CD4-positive, alpha-beta T cell (primary cell): ENCODE results near the gene CRB1. TPM values are rescaled to one million over a fixed set of nuclear protein-coding genes. Genes with fewer than 3 reads are reported as not detected.

ENCODE experiments used
- ATAC-seq: fragments of 200-7000 bp; cut with Tn5 transposase; one replicate; pipeline ENCODE4 v1.10.0; 2022; ENCODE audit warnings: mild to moderate bottlenecking; ENCODE audit not compliant: poor library complexity
- CTCF ChIA-PET: fragments of 350-600 bp; sonication (Branson Sonifier 250); formaldehyde crosslinking; loops from one replicate; lab custom pipeline; 2021; ENCODE audit warnings: antibody characterized with exemption, inconsistent platforms; lab: Charles Lee
- POLR2A ChIA-PET: fragments of 350-600 bp; sonication (Branson Sonifier 250); formaldehyde crosslinking; loops from one replicate; lab custom pipeline; 2021; ENCODE audit warnings: antibody characterized with exemption, inconsistent platforms; lab: Charles Lee
- DNase-seq, 14 experiments: peaks; one replicate each; pipeline ENCODE4 v3.0.0-alpha.2; 2013 to 2020; ENCODE audit warnings: mixed read lengths in 2 of 14
- H3K27ac ChIP-seq, 2 donors: one replicate each; pipeline versions ENCODE4 v1.5.1 to v1.7.0; 2013; ENCODE audit warnings: low read length in 2 of 2, low read depth in 1 of 2, mild to moderate bottlenecking in 1 of 2
- H3K27me3 ChIP-seq, 2 experiments: 1 replicate in 1 of 2; 2 replicates in 1 of 2; pipeline versions ENCODE4 v1.6.1 to v1.7.0; 2013; ENCODE audit warnings: low read length in 2 of 2, control low read depth in 1 of 2, mild to moderate bottlenecking in 1 of 2, moderate library complexity in 1 of 2; ENCODE audit not compliant: insufficient read depth in 2 of 2, control insufficient read depth in 1 of 2
- H3K36me3 ChIP-seq: one replicate; pipeline ENCODE4 v1.6.1; 2013; ENCODE audit warnings: low read length, control low read depth; ENCODE audit not compliant: insufficient read depth
- H3K4me1 ChIP-seq: one replicate; pipeline ENCODE4 v1.6.1; 2013; ENCODE audit warnings: low read length, control low read depth; ENCODE audit not compliant: insufficient read depth
- H3K4me3 ChIP-seq: one replicate; pipeline ENCODE4 v1.5.1; 2013; ENCODE audit warnings: mild to moderate bottlenecking, low read length, moderate library complexity
- H3K9me3 ChIP-seq, 2 experiments: 1 replicate in 1 of 2; 2 replicates in 1 of 2; pipeline versions ENCODE4 v1.6.1 to v1.7.0; 2013; ENCODE audit warnings: low read length in 2 of 2, mild to moderate bottlenecking in 2 of 2, control low read depth in 1 of 2, moderate library complexity in 1 of 2; ENCODE audit not compliant: control insufficient read depth in 1 of 2, insufficient read depth in 1 of 2
- H3K27ac Mint-ChIP-seq: one replicate; pipeline ENCODE4 v1.8.0; 2020; ENCODE audit warnings: mixed read lengths
- H3K27me3 Mint-ChIP-seq: one replicate; pipeline ENCODE4 v1.8.0; 2021; ENCODE audit warnings: mixed read lengths
- H3K36me3 Mint-ChIP-seq: one replicate; pipeline ENCODE4 v1.8.0; 2021; ENCODE audit warnings: low read depth, mixed read lengths
- H3K4me1 Mint-ChIP-seq: one replicate; pipeline ENCODE4 v1.8.0; 2021; ENCODE audit warnings: low read depth, mixed read lengths
- H3K4me3 Mint-ChIP-seq: one replicate; pipeline ENCODE4 v1.8.0; 2020; ENCODE audit warnings: mild to moderate bottlenecking, mixed read lengths
- H3K9me3 Mint-ChIP-seq: one replicate; pipeline ENCODE4 v1.8.0; 2020; ENCODE audit warnings: mixed read lengths
- CTCF ChIP-seq: fragments of 200-600 bp; IDR thresholded peaks from one replicate; pipeline ENCODE4 v1.8.0; 2022; ENCODE audit warnings: antibody characterized with exemption, mild to moderate bottlenecking
- intact Hi-C, 2 experiments: fragments of 100-400 bp; cut with DNase I in 1 of 2; cut with micrococcal nuclease in 1 of 2; formaldehyde crosslinking; loops; one replicate each; pipeline versions ENCODE4 v1.15.1 to v1.9.0; 2023 to 2025; cut with DNase I, micrococcal nuclease
- total RNA-seq, 174 experiments: library from RNA in 2 of 174; stranded (reverse) in 2 of 174; gene quantifications; one replicate each; pipeline ENCODE4 v1.2.3 and lab custom pipeline; 2021 to 2026

Gene CRB1
- total RNA-seq, 2 experiments from 2014 or later, result 0.17 to 0.25 TPM

GRCh38 chr1:197526736-197527371 lies 258.8 kb downstream of the CRB1 start:
- no peaks in the 10 kb centered on the region for H3K27me3 ChIP-seq
- H3K4me1 ChIP-seq, result no peaks in the 10 kb centered on the region
- H3K27ac ChIP-seq, result no peak overlapping the region
- H3K4me3 ChIP-seq, result no peak overlapping the region
- POLR2A ChIA-PET, result interaction anchor here (1.2 kb wide), 1 partner anchor 342 kb away, joined by 3 read pairs; no protein-coding TSS in a partner anchor
- intact Hi-C loops, result loop anchor here (1.0 to 10.0 kb wide), 8 partner anchors 202 to 1178 kb away; no protein-coding TSS in a partner anchor
- no peaks in the 10 kb centered on the region for H3K9me3 ChIP-seq
- peak; percentile 87 for TF ChIP-seq CTCF
- DNase-seq (peak in 3 of 14 experiments; percentile 40 to 59 (median 52)), ATAC-seq (peak; percentile 43)
- Mint-ChIP-seq H3K27ac (no peak overlapping the region), H3K36me3 (no peaks in the 10 kb centered on the region), H3K27me3 (no peaks in the 10 kb centered on the region), H3K4me1 (no peaks in the 10 kb centered on the region), H3K4me3 (no peak overlapping the region), H3K9me3 (no peaks in the 10 kb centered on the region)
- no peaks in the 10 kb centered on the region for H3K36me3 ChIP-seq
- CTCF ChIA-PET, result no interaction called here

Other genes with a start within 250 kb of the CRB1 start
- gene F13B, start 201.0 kb upstream of the CRB1 start, total RNA-seq, result not detected
- under 1 TPM; 0.25 to 0.36 TPM for gene ASPM, start 121.6 kb upstream of the CRB1 start, total RNA-seq
- gene ZBTB41, start 67.0 kb upstream of the CRB1 start, total RNA-seq, result 1 to 10 TPM; 5.1 to 5.2 TPM